Sigmoid colon (tissue), 7 donors: ENCODE measurements around the gene ACTA2. TPM values are rescaled to one million over a fixed set of nuclear protein-coding genes. Genes with fewer than 3 reads are reported as not detected.
A peak's percentile ranks its signal among the peaks of the same experiment; 100 is the strongest.

Experiments
- DNase-seq: peaks from one replicate; pipeline ENCODE4 v3.0.0-alpha.2; 2019
- H3K27ac ChIP-seq, 4 donors: fragments of 200-600 bp; sonication (generic); one replicate each; pipeline ENCODE4 v1.5.1; 2016 to 2019; ENCODE audit warnings: mild to moderate bottlenecking in 1 of 4
- H3K27me3 ChIP-seq, 3 donors: fragments of 200-600 bp; sonication (generic); one replicate each; pipeline ENCODE4 v1.5.1; 2019; ENCODE audit warnings: mild to moderate bottlenecking in 1 of 3
- H3K36me3 ChIP-seq, 4 donors: fragments of 200-600 bp; sonication (generic); one replicate each; pipeline ENCODE4 v1.5.1; 2016 to 2019
- H3K4me1 ChIP-seq, 4 donors: fragments of 200-600 bp; sonication (generic); one replicate each; pipeline ENCODE4 v1.5.1; 2017 to 2019
- H3K4me3 ChIP-seq, 4 donors: fragments of 200-600 bp; sonication (generic); one replicate each; pipeline ENCODE4 v1.5.1; 2017 to 2019; ENCODE audit warnings: mild to moderate bottlenecking in 2 of 4, moderate library complexity in 1 of 4
- H3K9me3 ChIP-seq, 4 donors: fragments of 200-600 bp in 3 of 4; sonication (generic) in 3 of 4; one replicate each; pipeline versions ENCODE4 v1.5.1 to v1.6.1; 2013 to 2019
- CTCF ChIP-seq, 4 experiments: fragments of 450-650 bp in 3 of 4; fragments of 200-600 bp in 1 of 4; IDR thresholded peaks; one replicate each; pipeline ENCODE4 v1.5.1; 2016 to 2019; ENCODE audit warnings: antibody characterized with exemption in 4 of 4, mild to moderate bottlenecking in 3 of 4, moderate library complexity in 2 of 4
- EP300 ChIP-seq, 4 donors: sonication (generic); formaldehyde crosslinking; IDR thresholded peaks; one replicate each; pipeline ENCODE4 v1.6.1; 2017; ENCODE audit warnings: antibody characterized with exemption in 4 of 4
- POLR2A ChIP-seq, 2 donors: fragments of 450-650 bp; IDR thresholded peaks; one replicate each; pipeline ENCODE4 v1.6.1; 2016; ENCODE audit warnings: antibody characterized with exemption in 2 of 2, mild to moderate bottlenecking in 2 of 2, moderate library complexity in 2 of 2
- POLR2AphosphoS5 ChIP-seq, 4 donors: sonication (generic); formaldehyde crosslinking; IDR thresholded peaks; one replicate each; pipeline ENCODE4 v1.6.1; 2017; ENCODE audit warnings: antibody characterized with exemption in 4 of 4
- WGBS, 2 donors: extraction: QIAGEN DNeasy Blood & Tissue Kit; methylation state at CpG; one replicate each; pipeline ENCODE4 v1.1.7; 2013; 5-methylcytosine and 5-hydroxymethylcytosine counted together
- intact Hi-C: fragments of 100-400 bp; cut with DNase I; formaldehyde crosslinking; loops from one replicate; pipeline ENCODE4 v1.15.1; 2023
- polyA plus RNA-seq, 3 donors: library from polyadenylated mRNA; stranded (reverse); fragments of 200-250 nt; gene quantifications; one replicate each; pipeline ENCODE4 v1.2.3, GENCODE V29; 2013
- total RNA-seq, 4 donors: library from RNA; depleted of rRNA; stranded (reverse); fragments of >200 nt; gene quantifications; one replicate each; pipeline ENCODE4 v1.1.0, GENCODE V29; 2016
- donor health status: healthy with polysubstance abuse.
- donor health status: Bipolar disorder and iron deficiency.
- donor health status: healthy.

The ACTA2 gene
- total and polyA plus RNA-seq, 7 donors, result 43.7 to 5,444 (median 2,072) TPM

- 65 to 83% methylated on average over 2 of the region's 2 CpGs for WGBS, 2 donors
- H3K4me3 ChIP-seq, result no peak overlapping the region
- intact Hi-C loops, result no loop called here
- peaks cover 0 to 68% (median 48%) of the 10 kb centered on the region in 4 donors for H3K4me1 ChIP-seq
- peak overlapping the region in 3 of 4 donors; percentile 31 to 98 (median 36) for H3K27ac ChIP-seq
- no peaks in the 10 kb centered on the region for H3K9me3 ChIP-seq
- no peaks in the 10 kb centered on the region for H3K27me3 ChIP-seq
- no peaks in the 10 kb centered on the region for H3K36me3 ChIP-seq
- no peak for TF ChIP-seq EP300 (IDR thresholded peaks at IDR 0.05)
- TF ChIP-seq POLR2A (IDR thresholded peaks at IDR 0.05), result no peak
- no peak for TF ChIP-seq POLR2AphosphoS5 (IDR thresholded peaks at IDR 0.05)
- no peak for TF ChIP-seq CTCF (IDR thresholded peaks at IDR 0.05)
- DNase-seq, result no peak
Observed at GRCh38 chr10:88987840-88988239, 35.3 kb upstream of the ACTA2 start.

DNA sequence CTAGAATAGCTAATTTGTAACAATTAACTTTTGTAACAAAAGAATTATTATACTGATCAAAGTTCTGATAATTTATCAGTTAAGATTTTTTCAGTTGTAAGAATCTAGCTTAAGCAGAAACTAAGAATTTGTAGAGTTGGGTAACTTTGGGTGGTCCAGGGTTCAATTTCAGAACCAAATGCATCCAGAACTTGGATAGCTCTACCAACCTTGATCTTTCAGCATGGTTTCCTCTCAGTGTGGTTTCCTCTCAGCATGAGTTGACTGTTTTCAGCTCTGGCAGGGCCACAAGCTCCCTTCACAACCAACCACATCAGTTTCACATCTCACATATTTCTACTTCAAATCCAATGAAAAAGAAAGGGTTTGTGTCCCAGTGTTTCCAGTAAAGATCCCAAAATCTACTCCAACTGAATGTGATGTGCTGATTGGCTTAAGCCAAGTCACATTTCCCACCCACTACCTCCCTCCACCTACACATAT, 34.7 kb upstream of the ACTA2 start:
- peak overlapping the region in 3 of 4 donors; percentile 31 to 98 (median 36) for H3K27ac ChIP-seq
- intact Hi-C loops, result no loop called here
- H3K36me3 ChIP-seq, result no peaks in the 10 kb centered on the region
- H3K4me1 ChIP-seq, result peaks cover 0 to 68% (median 50%) of the 10 kb centered on the region in 4 donors
- H3K27me3 ChIP-seq, result no peaks in the 10 kb centered on the region
- H3K4me3 ChIP-seq, result no peak overlapping the region
- TF ChIP-seq CTCF (IDR thresholded peaks at IDR 0.05) (no peak), POLR2A (IDR thresholded peaks at IDR 0.05) (no peak), POLR2AphosphoS5 (IDR thresholded peaks at IDR 0.05) (no peak), EP300 (IDR thresholded peaks at IDR 0.05) (no peak)
- no peaks in the 10 kb centered on the region for H3K9me3 ChIP-seq
- no peak for DNase-seq

GRCh38 chr10:88986549-88987242, 34.1 kb upstream of the ACTA2 start:
- WGBS, 2 donors, result 37 to 38% methylated on average over 2 of the region's 2 CpGs
- Histone ChIP-seq H3K4me3 (no peak overlapping the region), H3K27ac (peak overlapping the region in 3 of 4 donors; percentile 36 to 98 (median 86)), H3K36me3 (no peaks in the 10 kb centered on the region), H3K27me3 (no peaks in the 10 kb centered on the region), H3K9me3 (no peaks in the 10 kb centered on the region), H3K4me1 (peaks cover 0 to 69% (median 52%) of the 10 kb centered on the region in 4 donors)
- no peak for DNase-seq
- intact Hi-C loops, result no loop called here
- TF ChIP-seq POLR2A (IDR thresholded peaks at IDR 0.05) (no peak), CTCF (IDR thresholded peaks at IDR 0.05) (peak; percentile 72 to 79 (median 76)), EP300 (IDR thresholded peaks at IDR 0.05) (no peak), POLR2AphosphoS5 (IDR thresholded peaks at IDR 0.05) (no peak)

DNA sequence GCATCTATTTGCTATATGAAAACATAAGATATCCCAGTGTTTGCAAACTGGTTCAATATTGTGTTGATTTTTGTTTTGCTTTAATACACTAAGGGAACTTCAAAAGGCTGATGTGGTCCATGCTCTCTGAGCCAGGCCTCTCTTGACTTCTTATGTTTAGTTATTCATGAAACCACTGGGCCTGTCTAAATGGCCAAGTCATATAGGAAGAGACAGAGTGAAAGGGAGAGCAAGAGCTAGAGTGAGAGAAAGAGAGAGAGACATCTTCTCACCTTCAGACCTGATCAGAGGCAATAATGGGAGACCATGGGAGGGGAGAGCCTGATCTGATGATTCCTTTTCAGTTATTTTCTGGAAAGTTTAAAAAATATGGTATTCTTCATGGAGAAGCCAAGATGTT, 32.0 kb upstream of the ACTA2 start:
- TF ChIP-seq POLR2A (IDR thresholded peaks at IDR 0.05), result no peak
- TF ChIP-seq CTCF (IDR thresholded peaks at IDR 0.05), result no peak
- TF ChIP-seq EP300 (IDR thresholded peaks at IDR 0.05), result no peak
- no peak for TF ChIP-seq POLR2AphosphoS5 (IDR thresholded peaks at IDR 0.05)
- no peaks in the 10 kb centered on the region for H3K27me3 ChIP-seq
- no peak for DNase-seq
- H3K9me3 ChIP-seq, result no peaks in the 10 kb centered on the region
- peaks cover 0 to 82% (median 66%) of the 10 kb centered on the region in 4 donors for H3K4me1 ChIP-seq
- H3K27ac ChIP-seq, result peak overlapping the region; percentile 59 to 98 (median 84)
- H3K4me3 ChIP-seq, result no peak overlapping the region
- intact Hi-C loops, result no loop called here
- no peaks in the 10 kb centered on the region for H3K36me3 ChIP-seq
